Measurements from ENCODE around the gene RNF151. TPM values are rescaled to one million over a fixed set of nuclear protein-coding genes. Genes with fewer than 3 reads are reported as not detected.
A peak's percentile ranks its signal among the peaks of the same experiment; 100 is the strongest.

Gene RNF151
- total RNA-seq, 1 experiment from 2014 or later = 0.28 TPM

DNA sequence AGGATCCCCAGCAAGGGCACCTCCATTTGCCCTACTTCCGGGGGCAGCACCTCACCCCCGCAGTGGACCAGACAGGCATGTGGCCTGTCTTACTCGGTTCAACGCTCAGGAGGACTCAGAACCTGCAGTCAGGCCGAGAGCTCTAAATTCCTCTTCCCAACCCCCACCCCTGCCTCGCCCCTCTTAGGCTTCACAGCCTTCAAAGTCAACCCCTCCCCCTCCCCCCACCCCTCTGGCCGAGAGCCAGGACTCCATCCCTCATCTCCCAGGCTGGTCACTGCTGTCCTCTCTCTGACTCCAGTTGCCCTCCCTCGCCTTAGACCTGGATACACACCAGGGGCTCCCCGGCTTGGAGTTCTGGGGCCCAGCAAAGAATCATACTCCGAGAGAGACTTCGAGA lies 40.4 kb upstream of the RNF151 start:
- no peak overlapping the region for H3K4ac ChIP-seq (ENCODE audit: low read depth, low read length)
- H3K9me3 Mint-ChIP-seq = peaks cover 2 to 5% of the 10 kb centered on the region in 2 experiments; a peak in 3 of 5 replicates
- no peak overlapping the region for H2BK15ac ChIP-seq (ENCODE audit: low read depth, low read length)
- no peak overlapping the region for H3K23ac ChIP-seq (ENCODE audit: insufficient read length, low read depth, low read length)
- no peaks in the 10 kb centered on the region for H3K9me3 ChIP-seq (ENCODE audit: control insufficient read depth, low read depth, low read length)
- no peaks in the 10 kb centered on the region; the same call in 1 of the 2 replicates for H3K4me1 ChIP-seq (ENCODE audit: insufficient read depth, low read length)
- TF ChIP-seq, protein P1, sequence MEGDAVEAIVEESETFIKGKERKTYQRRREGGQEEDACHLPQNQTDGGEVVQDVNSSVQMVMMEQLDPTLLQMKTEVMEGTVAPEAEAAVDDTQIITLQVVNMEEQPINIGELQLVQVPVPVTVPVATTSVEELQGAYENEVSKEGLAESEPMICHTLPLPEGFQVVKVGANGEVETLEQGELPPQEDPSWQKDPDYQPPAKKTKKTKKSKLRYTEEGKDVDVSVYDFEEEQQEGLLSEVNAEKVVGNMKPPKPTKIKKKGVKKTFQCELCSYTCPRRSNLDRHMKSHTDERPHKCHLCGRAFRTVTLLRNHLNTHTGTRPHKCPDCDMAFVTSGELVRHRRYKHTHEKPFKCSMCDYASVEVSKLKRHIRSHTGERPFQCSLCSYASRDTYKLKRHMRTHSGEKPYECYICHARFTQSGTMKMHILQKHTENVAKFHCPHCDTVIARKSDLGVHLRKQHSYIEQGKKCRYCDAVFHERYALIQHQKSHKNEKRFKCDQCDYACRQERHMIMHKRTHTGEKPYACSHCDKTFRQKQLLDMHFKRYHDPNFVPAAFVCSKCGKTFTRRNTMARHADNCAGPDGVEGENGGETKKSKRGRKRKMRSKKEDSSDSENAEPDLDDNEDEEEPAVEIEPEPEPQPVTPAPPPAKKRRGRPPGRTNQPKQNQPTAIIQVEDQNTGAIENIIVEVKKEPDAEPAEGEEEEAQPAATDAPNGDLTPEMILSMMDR (conservative IDR thresholded peaks at IDR 0.05) = no peak
- no peak overlapping the region for H3T11ph ChIP-seq (ENCODE audit: low read length)
- H3K79me2 ChIP-seq (ENCODE audit: insufficient read depth, low read length) = no peaks in the 10 kb centered on the region
- no peak overlapping the region for H2BK12ac ChIP-seq (ENCODE audit: insufficient read length, low read depth, low read length)
- no peak overlapping the region for H3K14ac ChIP-seq (ENCODE audit: insufficient read depth, low read length)
- H3K4me1 Mint-ChIP-seq = peaks cover 3 to 29% of the 10 kb centered on the region in 2 experiments
- H3K27me3 ChIP-seq (ENCODE audit: insufficient read depth, low read length) = no peaks in the 10 kb centered on the region; the same call in 1 of the 2 replicates
- H3K18ac ChIP-seq (ENCODE audit: insufficient read length, low read depth, low read length) = no peak overlapping the region
- no peak overlapping the region for H3K27ac Mint-ChIP-seq
- H2BK120ac ChIP-seq (ENCODE audit: low read depth, low read length, poor library complexity, severe bottlenecking) = no peak overlapping the region
- no peaks in the 10 kb centered on the region for H3K79me1 ChIP-seq (ENCODE audit: insufficient read depth, low read depth, low read length, poor library complexity, severe bottlenecking)
- no peak overlapping the region for H4K5ac ChIP-seq (ENCODE audit: insufficient read length, low read depth, low read length)
- H2AK5ac ChIP-seq (ENCODE audit: insufficient read length, low read length) = no peak overlapping the region
- peaks cover 61% of the 10 kb centered on the region for H3K27me3 Mint-ChIP-seq (ENCODE audit: low read depth)
- H3K4me3 Mint-ChIP-seq = peak overlapping the region in 1 of 2 experiments; percentile 26; a peak in 1 of 5 replicates
- H3K4me2 ChIP-seq (ENCODE audit: insufficient read depth, insufficient read length, low read length) = no peak overlapping the region
- DNase-seq = no peak
- peaks cover 0 to 2% (median 0%) of the 10 kb centered on the region in 3 experiments; a peak in 1 of 7 replicates for H3K36me3 Mint-ChIP-seq (ENCODE audit: insufficient read depth in 1 of 3, low read depth in 3 of 3)
- H2BK20ac ChIP-seq (ENCODE audit: low read depth, low read length, poor library complexity, severe bottlenecking) = no peak overlapping the region
- no peak overlapping the region for H4K8ac ChIP-seq (replicated peaks; ENCODE audit: insufficient read length, low read depth, low read length)
- H3K23me2 ChIP-seq (ENCODE audit: insufficient read length, low read depth, low read length, poor library complexity, severe bottlenecking) = peaks cover 3% of the 10 kb centered on the region
- no peaks in the 10 kb centered on the region for H4K20me1 ChIP-seq (ENCODE audit: control insufficient read depth, insufficient read depth, insufficient read length)
- H3K9ac ChIP-seq (ENCODE audit: extremely low read depth, insufficient read length, low read length) = no peak overlapping the region
- no peak overlapping the region for H3K56ac ChIP-seq (ENCODE audit: insufficient read length, low read depth, low read length)
- no peak overlapping the region for H2BK5ac ChIP-seq (ENCODE audit: insufficient read length, low read length)
- H3K27ac ChIP-seq (ENCODE audit: insufficient read length, low read depth, low read length) = no peak overlapping the region
- H2AFZ ChIP-seq (ENCODE audit: low read length) = no peak overlapping the region
- no CpG with 5 or more reads among the region's 11 CpGs for WGBS (ENCODE audit: extremely low coverage, insufficient read length, low lambda C conversion rate)
- H4K91ac ChIP-seq (ENCODE audit: insufficient read length, low read depth, low read length) = no peak overlapping the region

Data from H9 (cell line).